C4-2B (cell line): ENCODE data around the gene NHERF2.
"Not testable (repeated sequence)": the region's sequence is repeated elsewhere in the genome, so short reads cannot be mapped to it uniquely, and the experiment has no call there.

Experiments used
- H3K27ac ChIP-seq: fragments of 450-650 bp; 2 replicates; pipeline ENCODE4 v1.5.1; 2017
- ZFX ChIP-seq: fragments of 450-650 bp; IDR thresholded peaks from 2 replicates; pipeline ENCODE4 v1.6.1; 2017
- TF ChIP-seq, protein P1 (sequence below): fragments of 450-650 bp; conservative IDR thresholded peaks from 2 replicates; pipeline ENCODE4 v1.5.1; 2017; ENCODE audit warnings: mild to moderate bottlenecking

The NHERF2 gene

DNA sequence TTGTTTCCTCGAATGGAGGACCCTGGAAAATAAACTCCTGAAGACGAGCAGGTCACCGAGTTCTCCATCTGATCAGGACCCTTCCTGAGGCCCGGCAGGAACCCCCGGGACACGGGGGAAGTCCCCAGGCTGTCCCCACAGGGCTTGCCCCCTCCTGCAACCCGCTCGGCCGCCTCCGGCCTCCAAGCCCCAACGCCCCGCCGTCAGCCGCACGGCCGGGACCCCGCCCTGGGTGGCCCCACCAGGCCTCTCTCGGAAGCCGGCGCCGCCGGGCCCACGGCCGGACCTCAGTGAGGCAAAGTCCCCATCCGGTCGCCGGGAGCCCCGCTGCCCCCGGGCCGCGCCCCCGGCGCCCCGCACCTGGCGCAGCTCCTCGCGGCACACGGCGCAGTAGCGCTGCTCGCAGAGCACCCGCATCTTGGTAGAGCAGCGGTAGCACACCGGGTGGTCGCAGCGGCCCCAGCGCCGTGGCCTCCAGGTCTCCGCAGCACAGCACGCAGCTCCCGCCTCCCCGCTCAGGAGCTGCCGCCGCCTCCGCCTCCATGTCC lies 17.5 kb upstream of the NHERF2 start:
- H3K27ac ChIP-seq, result peak overlapping the region; percentile 99
- TF ChIP-seq, protein P1, sequence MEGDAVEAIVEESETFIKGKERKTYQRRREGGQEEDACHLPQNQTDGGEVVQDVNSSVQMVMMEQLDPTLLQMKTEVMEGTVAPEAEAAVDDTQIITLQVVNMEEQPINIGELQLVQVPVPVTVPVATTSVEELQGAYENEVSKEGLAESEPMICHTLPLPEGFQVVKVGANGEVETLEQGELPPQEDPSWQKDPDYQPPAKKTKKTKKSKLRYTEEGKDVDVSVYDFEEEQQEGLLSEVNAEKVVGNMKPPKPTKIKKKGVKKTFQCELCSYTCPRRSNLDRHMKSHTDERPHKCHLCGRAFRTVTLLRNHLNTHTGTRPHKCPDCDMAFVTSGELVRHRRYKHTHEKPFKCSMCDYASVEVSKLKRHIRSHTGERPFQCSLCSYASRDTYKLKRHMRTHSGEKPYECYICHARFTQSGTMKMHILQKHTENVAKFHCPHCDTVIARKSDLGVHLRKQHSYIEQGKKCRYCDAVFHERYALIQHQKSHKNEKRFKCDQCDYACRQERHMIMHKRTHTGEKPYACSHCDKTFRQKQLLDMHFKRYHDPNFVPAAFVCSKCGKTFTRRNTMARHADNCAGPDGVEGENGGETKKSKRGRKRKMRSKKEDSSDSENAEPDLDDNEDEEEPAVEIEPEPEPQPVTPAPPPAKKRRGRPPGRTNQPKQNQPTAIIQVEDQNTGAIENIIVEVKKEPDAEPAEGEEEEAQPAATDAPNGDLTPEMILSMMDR, result no peak
- peak; percentile 65 for TF ChIP-seq ZFX

DNA sequence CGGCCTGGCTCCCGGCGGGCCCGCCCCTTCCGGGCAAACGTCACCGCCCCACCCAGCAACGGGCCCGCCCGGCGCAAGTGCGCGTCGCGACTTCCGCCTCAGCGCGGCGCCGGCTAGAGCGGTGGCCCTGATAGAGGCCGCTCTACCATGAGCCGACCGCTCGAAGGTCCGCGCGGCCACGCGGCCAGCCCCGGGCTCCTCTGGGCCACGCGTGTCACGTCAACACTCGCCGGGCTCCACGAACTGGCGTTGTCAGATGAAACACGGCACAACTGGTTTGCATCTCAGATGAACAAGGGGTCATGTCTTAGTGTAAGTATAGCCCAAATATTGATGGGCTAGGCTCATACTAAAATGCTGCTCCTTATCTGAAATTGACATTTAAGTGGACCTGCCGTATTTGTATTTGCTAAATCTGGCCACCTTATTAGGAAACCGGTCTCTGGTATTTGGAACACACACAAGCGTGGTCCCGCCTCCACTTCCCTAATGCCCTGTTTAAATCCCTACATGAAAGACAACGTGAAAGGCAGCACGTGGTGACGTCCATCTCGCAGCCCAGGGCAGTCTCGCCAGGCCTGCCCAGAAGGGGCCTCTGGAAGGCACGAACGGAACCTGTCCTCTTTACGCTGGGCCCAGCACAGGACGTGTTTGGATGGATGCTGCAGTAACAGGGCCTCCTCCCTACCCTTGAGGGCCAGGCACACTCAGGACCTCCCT lies 16.8 kb upstream of the NHERF2 start, which contains the start of gene ZNF598:
TSS of gene ZNF598 (minus strand) at position 31 of the 720 bp plus-strand sequence.
- H3K27ac ChIP-seq, result peak within 1 kb of the TSS; percentile 99
- TF ChIP-seq ZFX, result no peak; the same call in 1 of the 2 replicates
- TF ChIP-seq, protein P1, result no peak; the same call in 1 of the 2 replicates

DNA sequence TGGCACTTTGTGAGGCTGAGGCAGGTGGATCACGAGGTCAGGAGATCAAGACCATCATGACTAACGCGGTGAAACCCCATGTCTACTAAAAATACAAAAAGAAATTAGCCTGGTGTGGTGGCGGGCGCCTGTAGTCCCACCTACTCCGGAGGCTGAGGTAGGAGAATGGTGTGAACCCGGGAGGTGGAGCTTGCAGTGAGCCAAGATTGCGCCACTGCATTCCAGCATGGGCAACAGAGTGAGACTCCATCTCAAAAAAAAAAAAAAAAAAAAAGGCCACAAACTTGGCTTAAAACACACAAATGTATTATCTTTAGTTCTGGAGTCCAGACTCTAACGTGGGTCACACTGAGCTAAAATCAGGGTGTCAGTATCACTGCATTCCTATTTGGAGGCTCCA lies 15.0 kb upstream of the NHERF2 start:
- H3K27ac ChIP-seq, result not testable (repeated sequence)

DNA sequence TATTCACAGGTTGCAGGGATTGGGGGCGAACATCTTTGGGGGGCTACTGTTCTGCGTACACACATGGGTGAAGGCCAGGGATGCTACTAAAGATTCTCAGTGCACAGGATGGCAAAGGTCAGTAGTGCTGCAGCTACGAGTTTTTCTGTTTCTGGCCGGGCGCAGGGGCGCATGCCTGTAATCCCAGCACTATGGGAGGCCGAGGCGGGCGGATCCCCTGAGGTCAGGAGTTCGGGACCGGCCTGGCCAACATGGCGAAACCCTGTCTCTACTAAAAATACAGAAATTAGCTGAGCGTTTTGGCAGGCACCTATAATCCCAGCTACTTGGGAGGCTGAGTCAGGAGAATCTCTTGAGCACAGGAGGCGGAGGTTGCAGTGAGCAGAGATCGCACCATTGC lies 13.2 kb upstream of the NHERF2 start:
- no peak for TF ChIP-seq ZFX
- TF ChIP-seq, protein P1, result no peak
- no peak overlapping the region for H3K27ac ChIP-seq

DNA sequence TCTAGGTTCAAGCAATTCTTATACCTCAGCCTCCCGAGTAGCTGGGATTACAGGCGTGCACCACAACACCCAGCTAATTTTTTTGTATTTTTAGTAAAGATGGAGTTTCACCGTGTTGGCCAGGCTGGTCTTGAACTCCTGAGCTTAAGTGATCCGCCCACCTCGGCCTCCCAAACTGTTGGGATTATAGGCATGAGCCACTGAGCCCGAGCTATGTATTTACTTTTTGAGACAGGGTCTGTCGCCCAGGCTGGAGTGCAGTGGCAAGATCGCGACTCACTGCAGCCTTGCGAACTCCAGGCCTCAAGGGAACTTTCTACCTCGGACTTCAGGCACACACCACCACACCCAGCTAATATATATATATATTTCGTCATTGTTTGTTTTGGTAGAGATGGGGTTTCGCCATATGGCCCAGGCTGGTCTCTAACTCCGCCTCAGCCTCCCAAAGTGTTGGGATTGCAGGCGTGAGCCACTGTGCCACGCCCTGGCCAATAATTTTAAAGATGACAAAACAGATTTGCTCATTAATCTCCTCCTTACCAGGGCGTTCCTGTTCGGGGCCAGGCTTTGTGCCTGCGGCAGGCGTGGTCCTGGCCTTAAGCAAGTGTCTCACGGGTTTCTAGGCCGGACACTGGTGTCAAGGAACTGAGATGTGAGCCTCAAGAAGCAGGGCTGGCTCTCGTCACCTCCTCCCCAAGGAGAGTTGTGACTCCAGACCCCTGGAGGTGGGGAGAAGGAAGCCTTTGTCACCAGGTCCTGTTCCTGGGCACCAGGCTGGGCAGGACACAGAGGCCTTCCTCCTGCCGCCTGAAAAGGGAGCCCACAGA lies 11.4 kb upstream of the NHERF2 start:
- H3K27ac ChIP-seq, result peak overlapping the region; percentile 89
- TF ChIP-seq ZFX, result no peak
- TF ChIP-seq, protein P1, result no peak

DNA sequence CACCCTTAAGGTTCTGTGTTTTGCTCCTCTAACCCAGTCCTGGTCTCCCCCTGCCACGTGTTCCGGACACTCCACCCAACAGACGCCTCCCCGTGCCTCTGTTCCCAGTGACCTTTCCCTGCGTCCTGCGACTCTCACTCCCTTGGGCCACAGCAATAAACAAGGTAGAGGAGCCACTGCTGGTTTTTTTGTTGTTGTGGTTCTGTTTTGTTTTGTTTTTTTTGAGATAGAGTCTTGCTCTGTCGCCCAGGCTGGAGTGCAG lies 10.8 kb upstream of the NHERF2 start:
- peak overlapping the region; percentile 89 for H3K27ac ChIP-seq

DNA sequence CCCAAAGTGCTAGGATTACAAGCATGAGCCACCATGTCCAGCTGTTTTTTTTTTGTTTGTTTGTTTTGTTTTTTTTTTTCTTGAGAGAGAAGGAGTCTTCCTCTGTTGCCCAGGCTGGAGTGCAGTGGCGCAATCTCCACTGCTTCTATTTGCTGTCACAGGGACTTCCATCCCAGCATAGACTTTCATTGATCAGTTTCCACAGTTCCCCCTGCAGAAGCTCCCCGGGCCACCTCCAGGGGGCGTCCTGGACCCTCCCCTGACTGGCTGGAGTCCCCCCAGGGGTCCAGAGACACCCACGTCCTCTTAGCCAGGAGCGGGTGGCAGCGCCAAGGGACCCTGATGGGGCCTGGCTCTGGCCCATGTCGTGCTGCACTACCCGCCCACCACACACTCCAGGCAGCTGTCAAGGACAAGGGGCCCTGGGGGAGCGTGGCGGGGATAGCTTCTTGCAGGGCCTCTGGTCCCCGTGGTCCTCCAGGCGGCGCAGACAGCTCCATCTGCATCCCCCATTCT lies 10.2 kb upstream of the NHERF2 start:
- peak overlapping the region; percentile 89 for H3K27ac ChIP-seq
- no peak for TF ChIP-seq ZFX
- TF ChIP-seq, protein P1, result peak; percentile 68

More for the DNA sequence above, 10.8 kb upstream of the NHERF2 start:
- TF ChIP-seq, protein P1, result no peak
- TF ChIP-seq ZFX, result no peak
